Measurements from ENCODE around the gene HOXB5.

Gene HOXB5

GRCh38 chr17:48596735-48597527, 3.4 kb upstream of the HOXB5 start:
- peak; percentile 72 for DNase-seq (ENCODE audit: low read depth)
- H3K4me3 ChIP-seq (ENCODE audit: control insufficient read depth, low read depth, low read length), result peak overlapping the region; percentile 65
- no peak for TF ChIP-seq CTCF (conservative IDR thresholded peaks at IDR 0.05; ENCODE audit: control insufficient read depth, insufficient read depth, low read depth, low read length)

DNA sequence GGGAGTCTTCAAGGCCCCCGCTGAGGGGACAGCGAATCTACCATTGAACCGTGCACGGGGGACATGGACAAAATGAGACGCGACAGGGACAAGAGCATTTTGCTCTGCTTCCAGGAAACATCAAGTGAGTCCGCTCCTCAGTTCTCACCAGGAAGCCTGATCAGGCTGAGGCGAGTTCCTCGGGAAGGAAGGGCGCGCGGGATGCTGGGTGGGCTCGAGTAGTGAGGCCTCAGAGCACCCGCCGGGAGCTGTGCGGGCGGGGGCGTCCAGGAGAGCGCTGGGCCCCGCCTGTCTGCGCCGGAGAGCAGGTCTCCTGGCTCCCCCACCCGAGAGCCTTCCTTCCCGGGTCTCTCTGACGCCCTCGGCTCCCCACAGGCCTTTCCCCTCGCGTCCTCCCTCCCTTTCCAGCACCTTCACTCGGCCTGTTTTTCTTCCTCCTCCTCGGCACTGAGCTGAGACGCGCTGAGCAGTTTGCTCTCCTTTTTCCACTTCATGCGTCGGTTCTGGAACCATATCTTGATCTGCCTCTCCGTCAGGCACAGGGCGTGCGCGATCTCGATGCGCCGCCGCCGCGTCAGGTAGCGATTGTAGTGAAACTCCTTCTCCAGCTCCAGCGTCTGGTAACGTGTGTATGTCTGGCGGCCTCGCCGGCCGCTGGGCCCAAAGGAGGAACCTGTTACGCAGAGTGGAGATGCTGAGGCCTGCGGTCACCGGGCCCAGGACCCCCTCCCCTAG, 2.6 kb upstream of the HOXB5 start:
- H3K4me3 ChIP-seq (ENCODE audit: control insufficient read depth, low read depth, low read length), result peak overlapping the region; percentile 65
- no peak for DNase-seq (ENCODE audit: low read depth)
- no peak for TF ChIP-seq CTCF (conservative IDR thresholded peaks at IDR 0.05; ENCODE audit: control insufficient read depth, insufficient read depth, low read depth, low read length)

- no peak for TF ChIP-seq CTCF (conservative IDR thresholded peaks at IDR 0.05; ENCODE audit: control insufficient read depth, insufficient read depth, low read depth, low read length)
- no peak overlapping the region for H3K4me3 ChIP-seq (ENCODE audit: control insufficient read depth, low read depth, low read length)
- DNase-seq (ENCODE audit: low read depth), result no peak
Observed at GRCh38 chr17:48595278-48595999, 1.9 kb upstream of the HOXB5 start.

GRCh38 chr17:48594538-48595277, 1.1 kb upstream of the HOXB5 start:
- H3K4me3 ChIP-seq (ENCODE audit: control insufficient read depth, low read depth, low read length), result peak overlapping the region; percentile 7
- TF ChIP-seq CTCF (conservative IDR thresholded peaks at IDR 0.05; ENCODE audit: control insufficient read depth, insufficient read depth, low read depth, low read length), result no peak
- DNase-seq (ENCODE audit: low read depth), result no peak

GRCh38 chr17:48593840-48594537, 410 bp upstream of the HOXB5 start:
- peak overlapping the region; percentile 46 for H3K4me3 ChIP-seq (ENCODE audit: control insufficient read depth, low read depth, low read length)

More at GRCh38 chr17:48593840-48594537, 410 bp upstream of the HOXB5 start:
- peak; percentile 76 for TF ChIP-seq CTCF (conservative IDR thresholded peaks at IDR 0.05; ENCODE audit: control insufficient read depth, insufficient read depth, low read depth, low read length)
- peak; percentile 90 for DNase-seq (ENCODE audit: low read depth)
